ENCODE data around the gene PAX3.
A peak's percentile ranks its signal among the peaks of the same experiment; 100 is the strongest.

PAX3 gene

GRCh38 chr2:222306393-222307142 lies 7.8 kb upstream of the PAX3 start:
- Histone ChIP-seq H3K4me3 (ENCODE audit: low read length) (peak overlapping the region; percentile 78), H3K4me1 (ENCODE audit: low read length) (no peaks in the 10 kb centered on the region), H3K27ac (ENCODE audit: low read length) (no peak overlapping the region), H3K4me2 (ENCODE audit: low read length) (peak overlapping the region; percentile 75), H3K27me3 (ENCODE audit: low read depth, low read length) (no peaks in the 10 kb centered on the region; the same call in 1 of the 2 replicates), H3K36me3 (replicated peaks; ENCODE audit: low read depth, low read length) (no peaks in the 10 kb centered on the region), H3K9me3 (ENCODE audit: insufficient read depth, low read length) (no peaks in the 10 kb centered on the region), H2AFZ (ENCODE audit: low read depth, low read length) (peak overlapping the region; percentile 77; the same call in 1 of the 2 replicates), H3K79me2 (ENCODE audit: low read length) (no peaks in the 10 kb centered on the region), H3K9ac (ENCODE audit: low read length) (peak overlapping the region; percentile 67), H4K20me1 (ENCODE audit: insufficient read depth, low read length) (no peaks in the 10 kb centered on the region)
- TF ChIP-seq EZH2phosphoT487 (IDR thresholded peaks at IDR 0.05; ENCODE audit: low read depth) = no peak

- Histone ChIP-seq H3K36me3 (replicated peaks; ENCODE audit: low read depth, low read length) (no peaks in the 10 kb centered on the region), H2AFZ (ENCODE audit: low read depth, low read length) (peak overlapping the region; percentile 77), H3K9me3 (ENCODE audit: insufficient read depth, low read length) (no peaks in the 10 kb centered on the region), H3K27ac (ENCODE audit: low read length) (no peak overlapping the region), H3K79me2 (ENCODE audit: low read length) (no peaks in the 10 kb centered on the region), H3K4me2 (ENCODE audit: low read length) (peak overlapping the region; percentile 75), H3K9ac (ENCODE audit: low read length) (peak overlapping the region; percentile 67), H3K4me3 (ENCODE audit: low read length) (peak overlapping the region; percentile 78), H3K27me3 (ENCODE audit: low read depth, low read length) (no peaks in the 10 kb centered on the region; the same call in 1 of the 2 replicates), H3K4me1 (ENCODE audit: low read length) (no peaks in the 10 kb centered on the region), H4K20me1 (ENCODE audit: insufficient read depth, low read length) (no peaks in the 10 kb centered on the region)
- no peak for TF ChIP-seq CTCF (IDR thresholded peaks at IDR 0.05; ENCODE audit: low read depth, low read length)
- no peak for TF ChIP-seq EZH2phosphoT487 (IDR thresholded peaks at IDR 0.05; ENCODE audit: low read depth)
These were observed 7.0 kb upstream of the PAX3 start for GRCh38 chr2:222305516-222306392.

- Histone ChIP-seq H3K4me3 (ENCODE audit: low read length) (peak overlapping the region; percentile 78), H2AFZ (ENCODE audit: low read depth, low read length) (no peak overlapping the region), H3K79me2 (ENCODE audit: low read length) (no peaks in the 10 kb centered on the region), H3K27ac (ENCODE audit: low read length) (no peak overlapping the region), H4K20me1 (ENCODE audit: insufficient read depth, low read length) (no peaks in the 10 kb centered on the region), H3K27me3 (ENCODE audit: low read depth, low read length) (no peaks in the 10 kb centered on the region; the same call in 1 of the 2 replicates), H3K4me1 (ENCODE audit: low read length) (no peaks in the 10 kb centered on the region), H3K36me3 (replicated peaks; ENCODE audit: low read depth, low read length) (no peaks in the 10 kb centered on the region), H3K9me3 (ENCODE audit: insufficient read depth, low read length) (no peaks in the 10 kb centered on the region), H3K4me2 (ENCODE audit: low read length) (peak overlapping the region; percentile 75), H3K9ac (ENCODE audit: low read length) (no peak overlapping the region)
- TF ChIP-seq EZH2phosphoT487 (IDR thresholded peaks at IDR 0.05; ENCODE audit: low read depth) = no peak
These were observed 6.1 kb upstream of the PAX3 start for GRCh38 chr2:222304737-222305515.

- Histone ChIP-seq H3K27me3 (ENCODE audit: low read depth, low read length) (no peaks in the 10 kb centered on the region), H3K4me1 (ENCODE audit: low read length) (no peaks in the 10 kb centered on the region), H3K27ac (ENCODE audit: low read length) (no peak overlapping the region), H3K79me2 (ENCODE audit: low read length) (no peaks in the 10 kb centered on the region), H3K9ac (ENCODE audit: low read length) (no peak overlapping the region), H3K4me2 (ENCODE audit: low read length) (no peak overlapping the region), H3K9me3 (ENCODE audit: insufficient read depth, low read length) (no peaks in the 10 kb centered on the region), H4K20me1 (ENCODE audit: insufficient read depth, low read length) (no peaks in the 10 kb centered on the region), H3K4me3 (ENCODE audit: low read length) (no peak overlapping the region), H2AFZ (ENCODE audit: low read depth, low read length) (no peak overlapping the region), H3K36me3 (replicated peaks; ENCODE audit: low read depth, low read length) (no peaks in the 10 kb centered on the region)
- no peak for TF ChIP-seq EZH2phosphoT487 (IDR thresholded peaks at IDR 0.05; ENCODE audit: low read depth)
- TF ChIP-seq CTCF (IDR thresholded peaks at IDR 0.05; ENCODE audit: low read depth, low read length) = no peak
These were observed 5.3 kb upstream of the PAX3 start for GRCh38 chr2:222303828-222304736.

All from OCI-LY3 (cell line).